ENCODE results near the gene CES2. TPM values are rescaled to one million over a fixed set of nuclear protein-coding genes. Genes with fewer than 3 reads are reported as not detected.

The CES2 gene
- polyA plus RNA-seq, 1 of the 3 experiments (the other 2 are of a cell fraction) = 33.1 TPM

DNA sequence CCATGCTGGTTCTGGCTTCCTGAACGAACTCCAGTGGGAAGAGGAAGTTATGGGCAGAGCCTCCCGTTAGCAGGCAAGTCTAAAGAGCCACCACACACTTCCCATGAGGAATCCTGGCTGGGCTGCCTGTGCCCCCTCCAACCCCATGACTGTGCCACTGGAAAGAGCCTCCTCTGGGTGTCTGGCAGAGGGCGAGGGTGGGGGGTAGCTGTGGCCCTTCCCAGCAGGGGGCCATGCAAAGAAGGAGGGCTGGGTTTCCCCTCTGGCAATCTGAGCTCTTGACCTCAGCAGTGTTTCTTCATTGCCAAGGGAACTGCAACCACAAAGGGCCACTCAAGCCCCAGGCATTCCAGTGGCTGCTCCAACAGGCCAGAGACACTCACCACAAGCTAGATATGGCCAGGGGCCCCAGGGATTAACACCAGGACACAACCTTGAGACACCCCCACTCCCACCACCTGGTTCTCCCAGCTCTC, 8.3 kb upstream of the CES2 start (continued):
- TF ChIP-seq CTCF (IDR thresholded peaks at IDR 0.05) (no peak), EP300 (IDR thresholded peaks at IDR 0.05; ENCODE audit: borderline replicate concordance in 1 of 2, low read depth in 1 of 2, low read length in 1 of 2) (peak in 1 of 2 experiments; percentile 68; a peak in 2 of 4 replicates), FOXJ3 (CRISPR knock-in tag; IDR thresholded peaks at IDR 0.05) (no peak), GATA2 (CRISPR knock-in tag; IDR thresholded peaks at IDR 0.05) (no peak), JUND (IDR thresholded peaks at IDR 0.05) (peak; percentile 49; the same call in 1 of the 2 replicates), REST (IDR thresholded peaks at IDR 0.05; ENCODE audit: low read depth, low read length) (no peak)

GRCh38 chr16:66927918-66928649, 7.2 kb upstream of the CES2 start:
- 91% methylated on average over 6 of the region's 8 CpGs for WGBS (ENCODE audit: low lambda C conversion rate)
- H3K36me3 ChIP-seq (replicated peaks in 1 of 2; ENCODE audit: control insufficient read depth in 1 of 2, insufficient read depth in 2 of 2, low read length in 1 of 2) = peaks cover 0 to 3% of the 10 kb centered on the region in 2 experiments
- DNase-seq = no peak
- ChIA-PET POLR2A (interaction anchor here (0.6 to 1.0 kb wide), 3 partner anchors 33 to 325 kb away, joined by 3 to 6 read pairs (median 4); no protein-coding TSS in a partner anchor), CTCF (interaction anchor here (0.7 to 13.6 kb wide), 13 partner anchors 8 to 227 kb away, joined by 3 to 174 read pairs (median 4); partner anchors contain the start of genes CDH16 and PDP2)
- no peaks in the 10 kb centered on the region for H3K9me2 ChIP-seq
- H3K9me3 ChIP-seq = no peaks in the 10 kb centered on the region
- peaks cover 11 to 17% of the 10 kb centered on the region in 2 experiments; a peak in 3 of 4 replicates for H3K4me1 ChIP-seq (ENCODE audit: control insufficient read depth in 1 of 2, insufficient read depth in 2 of 2, low read depth in 1 of 2, low read length in 1 of 2)
- H4K20me1 ChIP-seq (ENCODE audit: insufficient read depth) = no peaks in the 10 kb centered on the region
- H3K27ac ChIP-seq (ENCODE audit: low read depth in 2 of 2, low read length in 1 of 2) = peak overlapping the region; percentile 13 to 71; a peak in 3 of 4 replicates
- no peaks in the 10 kb centered on the region for H3K27me3 ChIP-seq (ENCODE audit: insufficient read depth)
- no peak overlapping the region for H2AFZ ChIP-seq (ENCODE audit: low read depth)
- TF ChIP-seq TCF12 (IDR thresholded peaks at IDR 0.05) (peak; percentile 83), YY1 (IDR thresholded peaks at IDR 0.05; ENCODE audit: low read depth) (no peak), EP300 (IDR thresholded peaks at IDR 0.05; ENCODE audit: borderline replicate concordance in 1 of 2, low read depth in 1 of 2, low read length in 1 of 2) (peak in 1 of 2 experiments; percentile 39; a peak in 1 of 4 replicates), JUND (IDR thresholded peaks at IDR 0.05) (no peak), ZBTB33 (IDR thresholded peaks at IDR 0.05; ENCODE audit: borderline replicate concordance, low read depth) (no peak), NFIC (IDR thresholded peaks at IDR 0.05; ENCODE audit: borderline replicate concordance) (peak; percentile 76), PBX3 (IDR thresholded peaks at IDR 0.05) (peak; percentile 68), EZH2phosphoT487 (IDR thresholded peaks at IDR 0.05; ENCODE audit: borderline replicate concordance, low read depth) (no peak), RXRA (IDR thresholded peaks at IDR 0.05; ENCODE audit: borderline replicate concordance, low read depth) (peak; percentile 39; the same call in 1 of the 2 replicates)
- TF ChIP-seq, protein P1, sequence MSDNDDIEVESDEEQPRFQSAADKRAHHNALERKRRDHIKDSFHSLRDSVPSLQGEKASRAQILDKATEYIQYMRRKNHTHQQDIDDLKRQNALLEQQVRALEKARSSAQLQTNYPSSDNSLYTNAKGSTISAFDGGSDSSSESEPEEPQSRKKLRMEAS (IDR thresholded peaks at IDR 0.05; ENCODE audit: low read depth) = 0 out of 2 replicates have a peak, but pooled peaks have one; percentile 25
- peak overlapping the region; percentile 22; the same call in 1 of the 2 replicates for H3K9ac ChIP-seq
- no peak overlapping the region for H3K4me3 ChIP-seq (ENCODE audit: low read depth in 2 of 2, low read length in 1 of 2)
- H3K4me2 ChIP-seq = no peak overlapping the region
- peaks cover 11% of the 10 kb centered on the region for H3K79me2 ChIP-seq (ENCODE audit: insufficient read depth)
- H3F3A ChIP-seq (replicated peaks; ENCODE audit: insufficient read depth) = peaks cover 18% of the 10 kb centered on the region

Data from SK-N-SH (cell line).